Measurements from ENCODE around the gene CABYR. TPM values are rescaled to one million over a fixed set of nuclear protein-coding genes. Genes with fewer than 3 reads are reported as not detected.

The CABYR gene
- polyA plus RNA-seq, 4 donors, result 1.2 to 2.1 TPM; not detected in 2

- Histone ChIP-seq H3K4me1 (ENCODE audit: control insufficient read depth in 3 of 3, insufficient read depth in 2 of 3, low read depth in 1 of 3, low read length in 2 of 3) (no peaks in the 10 kb centered on the region), H3K27me3 (ENCODE audit: control insufficient read depth in 3 of 3, insufficient read depth in 3 of 3, low read length in 3 of 3) (no peaks in the 10 kb centered on the region), H3K9me3 (ENCODE audit: control insufficient read depth in 2 of 2, insufficient read depth in 1 of 2, low read depth in 1 of 2, low read length in 1 of 2) (no peaks in the 10 kb centered on the region), H3K27ac (ENCODE audit: low read depth in 1 of 3, low read length in 2 of 3) (no peak overlapping the region), H3K36me3 (ENCODE audit: control insufficient read depth in 3 of 3, insufficient read depth in 2 of 3, low read depth in 1 of 3, low read length in 3 of 3) (peaks cover 0 to 9% (median 0%) of the 10 kb centered on the region in 3 donors), H3K4me3 (ENCODE audit: low read depth in 1 of 3, low read length in 3 of 3) (no peak overlapping the region)
- DNase-seq (no peak), FAIRE-seq (no peak)
- WGBS, 3 donors, result 94 to 98% (median 96%) methylated on average over 4 of the region's 4 CpGs
Observed at GRCh38 chr18:24120676-24121075, 18.2 kb upstream of the CABYR start.

GRCh38 chr18:24121625-24122024 lies 17.2 kb upstream of the CABYR start:
- 91 to 98% (median 93%) methylated on average over 2 of the region's 2 CpGs for WGBS, 3 donors
- FAIRE-seq (no peak), DNase-seq (no peak)
- Histone ChIP-seq H3K27me3 (ENCODE audit: control insufficient read depth in 3 of 3, insufficient read depth in 3 of 3, low read length in 3 of 3) (no peaks in the 10 kb centered on the region), H3K9me3 (ENCODE audit: control insufficient read depth in 2 of 2, insufficient read depth in 1 of 2, low read depth in 1 of 2, low read length in 1 of 2) (no peaks in the 10 kb centered on the region), H3K36me3 (ENCODE audit: control insufficient read depth in 3 of 3, insufficient read depth in 2 of 3, low read depth in 1 of 3, low read length in 3 of 3) (peaks cover 0 to 12% (median 0%) of the 10 kb centered on the region in 3 donors), H3K27ac (ENCODE audit: low read depth in 1 of 3, low read length in 2 of 3) (no peak overlapping the region), H3K4me1 (ENCODE audit: control insufficient read depth in 3 of 3, insufficient read depth in 2 of 3, low read depth in 1 of 3, low read length in 2 of 3) (no peaks in the 10 kb centered on the region), H3K4me3 (ENCODE audit: low read depth in 1 of 3, low read length in 3 of 3) (no peak overlapping the region)

DNA sequence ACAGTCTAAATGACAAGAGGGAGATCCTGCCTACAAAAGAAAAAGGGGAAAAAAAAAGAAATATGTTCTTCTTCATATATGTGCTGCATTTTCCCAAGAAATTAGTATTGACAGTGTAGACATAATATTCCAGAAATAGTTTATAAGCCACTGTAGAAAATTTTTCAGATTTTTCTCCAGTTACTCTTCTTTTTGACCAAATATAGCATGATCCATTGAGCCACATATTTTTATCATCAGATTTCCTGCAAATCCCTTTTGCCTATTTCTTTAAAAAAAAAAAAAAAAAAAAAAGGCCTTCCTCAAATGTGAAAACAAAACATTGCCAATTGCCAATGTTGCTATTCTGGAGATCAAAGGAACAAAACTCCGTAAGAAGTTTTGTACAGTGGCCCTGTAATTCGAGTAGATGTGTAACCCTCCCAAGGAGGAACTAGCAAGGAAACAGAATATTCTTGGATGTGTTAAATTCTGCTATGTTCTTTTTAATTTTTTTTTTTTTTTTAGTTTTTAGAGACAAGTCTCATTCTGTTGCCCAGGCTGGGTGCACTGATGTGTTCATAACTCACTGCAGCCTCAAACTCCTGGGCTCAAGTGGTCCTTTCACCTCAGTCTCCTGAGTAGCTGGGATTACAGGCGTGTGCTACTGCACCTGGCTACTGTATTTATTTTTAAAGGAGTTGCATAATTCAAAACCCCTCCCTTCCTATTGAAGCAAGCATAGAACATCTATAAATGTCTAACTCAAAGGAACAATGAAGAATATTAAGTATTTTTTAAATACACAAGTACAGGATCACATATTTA lies 12.5 kb upstream of the CABYR start:
- Histone ChIP-seq H3K27me3 (ENCODE audit: control insufficient read depth in 3 of 3, insufficient read depth in 3 of 3, low read length in 3 of 3) (no peaks in the 10 kb centered on the region), H3K4me1 (ENCODE audit: control insufficient read depth in 3 of 3, insufficient read depth in 2 of 3, low read depth in 1 of 3, low read length in 2 of 3) (no peaks in the 10 kb centered on the region), H3K9me3 (ENCODE audit: control insufficient read depth in 2 of 2, insufficient read depth in 1 of 2, low read depth in 1 of 2, low read length in 1 of 2) (no peaks in the 10 kb centered on the region), H3K36me3 (ENCODE audit: control insufficient read depth in 3 of 3, insufficient read depth in 2 of 3, low read depth in 1 of 3, low read length in 3 of 3) (peaks cover 2 to 12% (median 3%) of the 10 kb centered on the region in 3 donors), H3K4me3 (ENCODE audit: low read depth in 1 of 3, low read length in 3 of 3) (no peak overlapping the region), H3K27ac (ENCODE audit: low read depth in 1 of 3, low read length in 2 of 3) (no peak overlapping the region)
- DNase-seq (no peak), FAIRE-seq (no peak)
- 54 to 70% (median 64%) methylated on average over 3 of the region's 3 CpGs for WGBS, 3 donors

DNA sequence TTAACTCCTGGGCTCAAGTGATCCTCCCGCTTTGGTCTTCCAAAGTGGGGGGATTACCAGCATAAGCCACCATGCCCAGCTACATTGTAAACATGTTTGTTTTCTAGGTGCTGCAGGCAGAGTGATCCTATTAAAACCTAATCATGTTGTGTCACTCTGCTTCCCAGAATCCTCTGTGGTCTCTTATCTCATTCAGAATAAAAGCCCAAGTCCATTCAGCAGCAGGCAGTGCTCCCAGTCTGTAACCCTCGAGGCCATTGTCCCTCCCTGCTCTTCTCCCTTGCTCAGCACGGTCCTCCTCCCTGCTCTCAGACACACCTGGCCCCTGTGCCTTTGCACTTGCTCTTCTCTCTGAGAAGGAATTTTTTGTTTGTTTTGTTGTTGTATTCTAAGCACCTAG lies 11.1 kb upstream of the CABYR start:
- H3K36me3 ChIP-seq (ENCODE audit: control insufficient read depth in 3 of 3, insufficient read depth in 2 of 3, low read depth in 1 of 3, low read length in 3 of 3), result peaks cover 3 to 12% (median 3%) of the 10 kb centered on the region in 3 donors
- H3K4me1 ChIP-seq (ENCODE audit: control insufficient read depth in 3 of 3, insufficient read depth in 2 of 3, low read depth in 1 of 3, low read length in 2 of 3), result no peaks in the 10 kb centered on the region
- H3K27ac ChIP-seq (ENCODE audit: low read depth in 1 of 3, low read length in 2 of 3), result no peak overlapping the region
- peak in 1 of 2 donors; percentile 12 for DNase-seq
- no peaks in the 10 kb centered on the region for H3K9me3 ChIP-seq (ENCODE audit: control insufficient read depth in 2 of 2, insufficient read depth in 1 of 2, low read depth in 1 of 2, low read length in 1 of 2)
- no peaks in the 10 kb centered on the region for H3K27me3 ChIP-seq (ENCODE audit: control insufficient read depth in 3 of 3, insufficient read depth in 3 of 3, low read length in 3 of 3)
- H3K4me3 ChIP-seq (ENCODE audit: low read depth in 1 of 3, low read length in 3 of 3), result no peak overlapping the region
- no peak for FAIRE-seq
- 59 to 79% (median 68%) methylated on average over 3 of the region's 3 CpGs for WGBS, 3 donors

- no peak for DNase-seq
- Histone ChIP-seq H3K4me1 (ENCODE audit: control insufficient read depth in 3 of 3, insufficient read depth in 2 of 3, low read depth in 1 of 3, low read length in 2 of 3) (no peaks in the 10 kb centered on the region), H3K27me3 (ENCODE audit: control insufficient read depth in 3 of 3, insufficient read depth in 3 of 3, low read length in 3 of 3) (no peaks in the 10 kb centered on the region), H3K36me3 (ENCODE audit: control insufficient read depth in 3 of 3, insufficient read depth in 2 of 3, low read depth in 1 of 3, low read length in 3 of 3) (peaks cover 3 to 12% (median 3%) of the 10 kb centered on the region in 3 donors), H3K27ac (ENCODE audit: low read depth in 1 of 3, low read length in 2 of 3) (no peak overlapping the region), H3K9me3 (ENCODE audit: control insufficient read depth in 2 of 2, insufficient read depth in 1 of 2, low read depth in 1 of 2, low read length in 1 of 2) (no peaks in the 10 kb centered on the region), H3K4me3 (ENCODE audit: low read depth in 1 of 3, low read length in 3 of 3) (no peak overlapping the region)
- 96 to 98% (median 96%) methylated on average over 4 of the region's 4 CpGs for WGBS, 3 donors
- FAIRE-seq, result no peak
Observed at GRCh38 chr18:24128700-24129099, 10.2 kb upstream of the CABYR start.

GRCh38 chr18:24130494-24130893 lies 8.4 kb upstream of the CABYR start:
- H3K4me1 ChIP-seq (ENCODE audit: control insufficient read depth in 3 of 3, insufficient read depth in 2 of 3, low read depth in 1 of 3, low read length in 2 of 3), result no peaks in the 10 kb centered on the region
- no peaks in the 10 kb centered on the region for H3K9me3 ChIP-seq (ENCODE audit: control insufficient read depth in 2 of 2, insufficient read depth in 1 of 2, low read depth in 1 of 2, low read length in 1 of 2)
- peak; percentile 19 to 66 for DNase-seq
- no peak overlapping the region for H3K4me3 ChIP-seq (ENCODE audit: low read depth in 1 of 3, low read length in 3 of 3)
- H3K27me3 ChIP-seq (ENCODE audit: control insufficient read depth in 3 of 3, insufficient read depth in 3 of 3, low read length in 3 of 3), result no peaks in the 10 kb centered on the region
- WGBS, 3 donors, result 35 to 81% (median 53%) methylated on average over 2 of the region's 2 CpGs
- peaks cover 3 to 12% (median 3%) of the 10 kb centered on the region in 3 donors for H3K36me3 ChIP-seq (ENCODE audit: control insufficient read depth in 3 of 3, insufficient read depth in 2 of 3, low read depth in 1 of 3, low read length in 3 of 3)
- H3K27ac ChIP-seq (ENCODE audit: low read depth in 1 of 3, low read length in 2 of 3), result no peak overlapping the region
- FAIRE-seq, result no peak

GRCh38 chr18:24136967-24137373 lies 1.9 kb upstream of the CABYR start:
- Histone ChIP-seq H3K9me3 (ENCODE audit: control insufficient read depth in 2 of 2, insufficient read depth in 1 of 2, low read depth in 1 of 2, low read length in 1 of 2) (peaks cover 0 to 4% of the 10 kb centered on the region in 2 donors), H3K4me1 (ENCODE audit: control insufficient read depth in 3 of 3, insufficient read depth in 2 of 3, low read depth in 1 of 3, low read length in 2 of 3) (no peaks in the 10 kb centered on the region), H3K27me3 (ENCODE audit: control insufficient read depth in 3 of 3, insufficient read depth in 3 of 3, low read length in 3 of 3) (peaks cover 0 to 5% (median 0%) of the 10 kb centered on the region in 3 donors), H3K4me3 (ENCODE audit: low read depth in 1 of 3, low read length in 3 of 3) (no peak overlapping the region), H3K27ac (ENCODE audit: low read depth in 1 of 3, low read length in 2 of 3) (no peak overlapping the region), H3K36me3 (ENCODE audit: control insufficient read depth in 3 of 3, insufficient read depth in 2 of 3, low read depth in 1 of 3, low read length in 3 of 3) (peaks cover 0 to 2% (median 2%) of the 10 kb centered on the region in 3 donors)
- no peak for FAIRE-seq
- 72 to 90% (median 80%) methylated on average over 3 of the region's 3 CpGs for WGBS, 3 donors
- no peak for DNase-seq

GRCh38 chr18:24138409-24138788 lies 463 bp upstream of the CABYR start:
- Histone ChIP-seq H3K4me1 (ENCODE audit: control insufficient read depth in 3 of 3, insufficient read depth in 2 of 3, low read depth in 1 of 3, low read length in 2 of 3) (no peaks in the 10 kb centered on the region), H3K9me3 (ENCODE audit: control insufficient read depth in 2 of 2, insufficient read depth in 1 of 2, low read depth in 1 of 2, low read length in 1 of 2) (peaks cover 0 to 4% of the 10 kb centered on the region in 2 donors), H3K4me3 (ENCODE audit: low read depth in 1 of 3, low read length in 3 of 3) (peak overlapping the region in 2 of 3 donors; percentile 49 to 67), H3K36me3 (ENCODE audit: control insufficient read depth in 3 of 3, insufficient read depth in 2 of 3, low read depth in 1 of 3, low read length in 3 of 3) (no peaks in the 10 kb centered on the region), H3K27me3 (ENCODE audit: control insufficient read depth in 3 of 3, insufficient read depth in 3 of 3, low read length in 3 of 3) (peaks cover 0 to 5% (median 0%) of the 10 kb centered on the region in 3 donors), H3K27ac (ENCODE audit: low read depth in 1 of 3, low read length in 2 of 3) (peak overlapping the region in 1 of 3 donors; percentile 52)
- no peak for FAIRE-seq
- 19 to 33% (median 29%) methylated on average over 7 of the region's 7 CpGs for WGBS, 3 donors
- no peak for DNase-seq

Measured in small intestine (tissue), 7 donors.